ENCODE measurements around the gene EPS15. TPM values are rescaled to one million over a fixed set of nuclear protein-coding genes. Genes with fewer than 3 reads are reported as not detected.

Gene EPS15
- total and polyA plus RNA-seq, 2 of the 8 experiments (the other 6 are each of a cell fraction or from before 2014, with no cell fraction given): 15.9 to 57.2 TPM

DNA sequence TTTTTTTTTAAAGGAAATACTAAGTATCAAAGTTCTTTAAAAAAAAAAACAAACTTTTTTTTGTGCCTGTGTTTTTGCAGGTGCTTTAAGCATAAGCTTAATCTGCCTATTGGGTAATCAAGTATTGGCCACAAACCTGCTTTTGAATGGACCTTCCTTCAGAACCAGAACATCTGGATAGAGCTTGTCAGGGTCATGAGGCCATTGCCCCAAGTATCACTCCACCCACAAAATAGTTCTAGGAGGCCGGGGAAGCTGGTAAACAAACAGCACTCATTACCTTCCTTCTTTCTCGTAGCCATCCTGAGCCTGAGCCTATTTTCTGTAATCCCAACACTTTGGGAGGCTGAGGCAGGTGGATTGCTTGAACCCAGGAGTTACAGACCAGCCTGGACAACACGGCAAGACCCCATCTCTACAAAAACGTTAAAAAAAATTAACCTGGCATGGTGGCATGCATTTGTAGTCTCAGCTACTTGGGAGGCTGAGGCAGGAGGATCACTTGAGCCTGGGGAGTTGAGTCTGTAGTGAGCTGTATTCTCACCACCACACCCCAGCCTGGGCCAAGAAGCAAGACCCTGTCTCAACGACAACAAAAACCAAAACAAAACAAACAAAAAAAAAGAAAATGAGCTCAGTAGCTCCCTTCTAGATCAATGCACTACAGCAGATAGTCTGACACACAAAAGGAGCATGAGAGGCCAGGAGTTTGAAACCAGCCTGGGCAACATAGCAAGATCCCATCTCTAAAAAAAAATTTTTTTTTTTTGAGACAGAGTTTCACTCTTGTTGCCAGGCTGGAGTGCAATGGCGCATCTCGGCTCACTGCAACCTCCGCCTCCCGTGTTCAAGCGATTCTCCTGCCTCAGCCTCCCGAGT is 34.1 kb upstream of the EPS15 start:
- H3K4me1 ChIP-seq (replicated peaks in 1 of 4; ENCODE audit: control insufficient read depth in 3 of 4, insufficient read depth in 4 of 4, low read length in 3 of 4): peaks cover 0 to under 1% (median under 1%) of the 10 kb centered on the region in 4 experiments; a peak in 2 of 7 replicates
- H3K4me2 ChIP-seq (ENCODE audit: insufficient read depth in 1 of 2, low read depth in 2 of 2, low read length in 2 of 2): no peak overlapping the region
- H3K27ac ChIP-seq (ENCODE audit: low read depth, low read length): no peak overlapping the region
- no peaks in the 10 kb centered on the region for H3K23me2 ChIP-seq (ENCODE audit: low read depth, low read length)
- H4K5ac ChIP-seq (ENCODE audit: insufficient read length, low read depth, low read length): no peak overlapping the region
- no peak overlapping the region for H3K14ac ChIP-seq (ENCODE audit: insufficient read length)
- no peaks in the 10 kb centered on the region for H3K79me2 ChIP-seq (ENCODE audit: control insufficient read depth in 1 of 2, insufficient read depth in 2 of 2, low read length in 2 of 2)
- H2BK20ac ChIP-seq (ENCODE audit: low read length): no peak overlapping the region
- no peak overlapping the region for H2BK120ac ChIP-seq (replicated peaks; ENCODE audit: low read depth, low read length)
- no peak overlapping the region for H3K9ac ChIP-seq (replicated peaks in 1 of 4; ENCODE audit: extremely low read depth in 1 of 4, low read depth in 3 of 4, low read length in 3 of 4)
- CTCF ChIA-PET (ENCODE audit: partially characterized antibody): interaction anchor here (1.9 kb wide), 1 partner anchor 18 kb away, joined by 9 read pairs; no protein-coding TSS in a partner anchor
- TF ChIP-seq KDM5A (IDR thresholded peaks at IDR 0.05; ENCODE audit: low read length): no peak
- no peak for TF ChIP-seq PHF8 (conservative IDR thresholded peaks at IDR 0.05; ENCODE audit: low read depth, low read length)
- no peak for TF ChIP-seq NRF1 (IDR thresholded peaks at IDR 0.05; ENCODE audit: low read depth, low read length)
- TF ChIP-seq CTBP2 (IDR thresholded peaks at IDR 0.05; ENCODE audit: borderline replicate concordance, insufficient read depth, insufficient read length, low read length): no peak
- no peak overlapping the region for H4K91ac ChIP-seq (replicated peaks; ENCODE audit: insufficient read length, low read length)
- no peak overlapping the region for H2BK15ac ChIP-seq (ENCODE audit: low read length)
- H2AK5ac ChIP-seq (ENCODE audit: low read depth, low read length): no peak overlapping the region
- no peak overlapping the region for H2BK12ac ChIP-seq (ENCODE audit: low read depth, low read length)
- H3K4ac ChIP-seq (replicated peaks; ENCODE audit: insufficient read length, low read depth, low read length): no peak overlapping the region
- DNase-seq (ENCODE audit: low read depth in 1 of 2, low spot score in 2 of 2): no peak
- no peak overlapping the region for H3K23ac ChIP-seq (ENCODE audit: insufficient read length)
- H4K20me1 ChIP-seq (replicated peaks in 1 of 2; ENCODE audit: control insufficient read depth in 1 of 2, insufficient read depth in 2 of 2, low read length in 2 of 2): no peaks in the 10 kb centered on the region
- H3K56ac ChIP-seq (replicated peaks; ENCODE audit: insufficient read length, low read depth, low read length): no peak overlapping the region
- no peaks in the 10 kb centered on the region for H3K27me3 ChIP-seq (replicated peaks in 1 of 4; ENCODE audit: control insufficient read depth in 3 of 4, extremely low read depth in 1 of 4, insufficient read depth in 3 of 4, low read length in 3 of 4)
- H2BK5ac ChIP-seq (ENCODE audit: low read depth, low read length): no peak overlapping the region
- POLR2A ChIA-PET (ENCODE audit: partially characterized antibody): no interaction called here
- FAIRE-seq: no peak
- H2AFZ ChIP-seq (ENCODE audit: low read length): no peak overlapping the region
- no peaks in the 10 kb centered on the region for H3K9me3 ChIP-seq (ENCODE audit: insufficient read depth in 2 of 2, low read depth in 1 of 2, low read length in 1 of 2)
- WGBS, 2 experiments (ENCODE audit: extremely low coverage in 1 of 2, insufficient coverage in 1 of 2, insufficient read length in 1 of 2, insufficient replicate concordance in 2 of 2, low coverage in 1 of 2, low lambda C conversion rate in 2 of 2, missing lambda C conversion rate in 1 of 2): 94% methylated on average over 11 of the region's 11 CpGs; no CpG with 5 or more reads in 1 of the 2 experiments
- H3K18ac ChIP-seq (ENCODE audit: extremely low read depth, low read length): no peak overlapping the region
- H3K4me3 ChIP-seq (ENCODE audit: extremely low read depth in 1 of 4, insufficient read depth in 2 of 4, low read depth in 3 of 4, low read length in 4 of 4): no peak overlapping the region
- H3K79me1 ChIP-seq (ENCODE audit: low read depth, low read length): no peaks in the 10 kb centered on the region
- H3K36me3 ChIP-seq (ENCODE audit: control insufficient read depth in 2 of 4, insufficient read depth in 4 of 4, low read length in 3 of 4): no peaks in the 10 kb centered on the region
- no peak overlapping the region for H4K8ac ChIP-seq (ENCODE audit: extremely low read depth, insufficient read depth, low read length)

All from H1 (cell line).